ENCODE measurements around the gene ELOVL7.

GRCh38 chr5:60794691-60795090, 49.4 kb downstream of the ELOVL7 start:
- TF ChIP-seq CTCF (IDR thresholded peaks at IDR 0.05; ENCODE audit: poor library complexity) (no peak), EZH2 (IDR thresholded peaks at IDR 0.05; ENCODE audit: borderline replicate concordance) (no peak)

Data from hepatocyte (in vitro differentiated cells).